B cell (primary cell): Measurements from ENCODE around the gene IRAK2. TPM values are rescaled to one million over a fixed set of nuclear protein-coding genes. Genes with fewer than 3 reads are reported as not detected.

Experiments
- ATAC-seq: fragments of 200-7000 bp; cut with Tn5 transposase; one replicate; pipeline ENCODE4 v1.10.0; 2021; ENCODE audit warnings: low read depth, mild to moderate bottlenecking, moderate number of reproducible peaks, moderate library complexity
- CTCF ChIA-PET: fragments of 350-600 bp; sonication (Branson Sonifier 250); formaldehyde crosslinking; loops from one replicate; lab custom pipeline; 2021; ENCODE audit warnings: antibody characterized with exemption, inconsistent platforms; lab: Charles Lee
- POLR2A ChIA-PET: fragments of 350-600 bp; sonication (Branson Sonifier 250); formaldehyde crosslinking; loops from one replicate; lab custom pipeline; 2021; ENCODE audit warnings: antibody characterized with exemption; lab: Charles Lee
- DNase-seq: peaks from one replicate; pipeline ENCODE4 v3.0.0; 2013
- H2AFZ ChIP-seq: 2 replicates; pipeline ENCODE4 v1.6.1; 2012; ENCODE audit warnings: mild to moderate bottlenecking, low read depth, low read length; ENCODE audit not compliant: insufficient read depth, poor library complexity, severe bottlenecking
- H3K27ac ChIP-seq, 2 donors: 1 replicate in 1 of 2; 2 replicates in 1 of 2; pipeline ENCODE4 v1.5.1; 2012 to 2013; ENCODE audit warnings: low read length in 2 of 2, mild to moderate bottlenecking in 2 of 2, moderate library complexity in 1 of 2
- H3K27me3 ChIP-seq, 4 experiments: fragments of 200-600 bp in 1 of 4; sonication (generic) in 1 of 4; replicated peaks in 1 of 4; 1 replicate in 2 of 4; 2 replicates in 2 of 4; pipeline versions ENCODE4 v1.6.1 to v1.7.0; 2013 to 2016; ENCODE audit warnings: low read length in 3 of 4, mild to moderate bottlenecking in 2 of 4, mixed read lengths in 1 of 4, moderate library complexity in 1 of 4; ENCODE audit not compliant: insufficient read depth in 4 of 4, control insufficient read depth in 3 of 4; ENCODE audit errors: control extremely low read depth in 1 of 4
- H3K36me3 ChIP-seq, 2 experiments: replicated peaks in 1 of 2; 1 replicate in 1 of 2; 2 replicates in 1 of 2; pipeline versions ENCODE4 v1.6.1 to v1.7.1; 2013; ENCODE audit warnings: low read length in 1 of 2; ENCODE audit not compliant: insufficient read depth in 2 of 2, control insufficient read depth in 1 of 2; ENCODE audit errors: control extremely low read depth in 1 of 2, extremely low read depth in 1 of 2
- H3K4me1 ChIP-seq, 2 donors: fragments of 200-600 bp in 1 of 2; sonication (generic) in 1 of 2; 1 replicate in 1 of 2; 2 replicates in 1 of 2; pipeline versions ENCODE4 v1.5.1 to v1.6.1; 2013 to 2017; ENCODE audit warnings: low read length in 2 of 2; ENCODE audit not compliant: control insufficient read depth in 2 of 2, insufficient read depth in 2 of 2
- H3K4me2 ChIP-seq: replicated peaks from 2 replicates; pipeline ENCODE3; 2012; ENCODE audit warnings: mild to moderate bottlenecking, low read depth, low read length; ENCODE audit not compliant: poor library complexity, severe bottlenecking
- H3K4me3 ChIP-seq, 5 experiments: fragments of 200-600 bp in 1 of 5; sonication (generic) in 1 of 5; 1 replicate in 3 of 5; 2 replicates in 2 of 5; pipeline versions ENCODE4 v1.5.1 to v1.7.0; 2011 to 2016; ENCODE audit warnings: low read length in 4 of 5, mild to moderate bottlenecking in 4 of 5, low read depth in 2 of 5, control low read depth in 1 of 5, moderate library complexity in 1 of 5; ENCODE audit not compliant: insufficient read depth in 1 of 5; ENCODE audit errors: control extremely low read depth in 1 of 5, extremely low read depth in 1 of 5
- H3K79me2 ChIP-seq: fragments of 200-600 bp; sonication (generic); one replicate; pipeline ENCODE4 v1.6.0; 2016; ENCODE audit warnings: low read length; ENCODE audit not compliant: control insufficient read depth, insufficient read depth
- H3K9ac ChIP-seq: fragments of 200-600 bp; sonication (generic); 2 replicates; pipeline ENCODE4 v1.6.1; 2017; ENCODE audit warnings: mild to moderate bottlenecking, low read length, moderate library complexity
- H3K9me3 ChIP-seq, 3 donors: one replicate each; pipeline versions ENCODE4 v1.6.1 to v1.7.1; 2013; ENCODE audit warnings: low read length in 2 of 3; ENCODE audit not compliant: control insufficient read depth in 2 of 3, insufficient read depth in 1 of 3; ENCODE audit errors: control extremely low read depth in 1 of 3
- H4K20me1 ChIP-seq: 2 replicates; pipeline ENCODE4 v1.6.0; 2012; ENCODE audit warnings: mild to moderate bottlenecking, low read length; ENCODE audit not compliant: insufficient read depth, control insufficient read depth, poor library complexity, severe bottlenecking
- H3K27ac Mint-ChIP-seq: one replicate; pipeline ENCODE4 v1.8.0; 2021; ENCODE audit warnings: mixed read lengths
- H3K27me3 Mint-ChIP-seq: one replicate; pipeline ENCODE4 v1.8.0; 2021; ENCODE audit warnings: mixed read lengths
- H3K4me1 Mint-ChIP-seq: one replicate; pipeline ENCODE4 v1.8.0; 2021; ENCODE audit warnings: mixed read lengths
- H3K4me3 Mint-ChIP-seq: one replicate; pipeline ENCODE4 v1.8.0; 2021; ENCODE audit warnings: mixed read lengths
- H3K9me3 Mint-ChIP-seq: one replicate; pipeline ENCODE4 v1.8.0; 2022; ENCODE audit warnings: mixed read lengths; ENCODE audit not compliant: insufficient read depth
- EZH2 ChIP-seq: IDR thresholded peaks from 2 replicates; pipeline ENCODE4 v1.6.1; 2012; ENCODE audit warnings: borderline replicate concordance, low read depth, mild to moderate bottlenecking, moderate library complexity, low read length; ENCODE audit not compliant: insufficient read depth, poor library complexity, severe bottlenecking
- WGBS: methylation state at CpG from one replicate; pipeline ENCODE4 v1.1.5; 2013; ENCODE audit warnings: missing lambda C conversion rate; ENCODE audit not compliant: insufficient coverage; 5-methylcytosine and 5-hydroxymethylcytosine counted together
- intact Hi-C: fragments of 100-400 bp; cut with micrococcal nuclease; formaldehyde crosslinking; loops from one replicate; pipeline ENCODE4 v1.10.0; 2022
- polyA plus RNA-seq: library from polyadenylated mRNA; depleted of rRNA; stranded (reverse); fragments of >200 nt; gene quantifications from 2 replicates; pipeline ENCODE4 v1.2.3, GENCODE V29; 2012
- total RNA-seq, 2 donors: library from RNA; stranded (reverse); fragments of 120-200 nt in 1 of 2; gene quantifications; 1 replicate in 1 of 2; 2 replicates in 1 of 2; pipeline versions ENCODE4 v1.2.3 to v1.2.4, GENCODE V29; 2013 to 2022
- TF ChIP-seq, protein P1 (sequence below): fragments of 200-600 bp; IDR thresholded peaks from one replicate; pipeline ENCODE4 v1.8.0; 2022; ENCODE audit warnings: antibody characterized with exemption, mild to moderate bottlenecking

Gene IRAK2
- total and polyA plus RNA-seq, 2 donors (not counting 1 experiment from before 2014, with no cell fraction given): 11.8 to 23.2 TPM

DNA sequence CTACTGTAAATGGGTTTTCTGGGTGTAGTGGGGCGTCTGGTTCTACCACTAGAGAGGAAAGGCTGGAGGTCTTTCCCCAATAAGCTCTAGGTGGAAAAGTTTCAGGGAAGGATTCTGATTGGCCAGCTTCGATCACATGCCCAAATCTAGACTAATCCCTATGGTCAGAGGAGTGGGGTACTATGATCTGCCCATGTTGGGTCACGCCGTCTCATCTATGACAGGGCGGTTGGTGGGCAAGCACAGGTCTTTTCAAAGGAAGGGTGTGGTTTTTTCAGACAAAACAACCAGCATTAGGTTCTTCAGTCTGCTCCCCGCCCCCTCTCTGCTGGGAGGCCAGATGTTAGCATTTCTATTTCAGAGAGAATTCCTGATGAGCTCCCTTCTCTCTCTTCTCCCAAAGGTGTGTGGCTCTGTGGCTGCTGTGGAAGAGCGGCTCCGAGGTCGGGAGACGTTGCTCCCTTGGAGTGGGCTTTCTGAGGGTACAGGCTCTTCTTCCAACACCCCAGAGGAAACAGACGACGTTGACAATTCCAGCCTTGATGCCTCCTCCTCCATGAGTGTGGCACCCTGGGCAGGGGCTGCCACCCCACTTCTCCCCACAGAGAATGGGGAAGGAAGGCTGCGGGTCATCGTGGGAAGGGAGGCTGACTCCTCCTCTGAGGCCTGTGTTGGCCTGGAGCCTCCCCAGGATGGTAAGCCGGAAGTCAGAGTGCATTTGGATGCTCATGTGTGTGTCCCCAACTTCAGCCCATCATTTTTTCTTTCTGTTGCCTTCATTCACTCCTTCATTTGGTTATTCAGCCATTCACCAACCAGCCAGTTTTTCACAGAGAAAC is 73.8 kb downstream of the IRAK2 start:
- no peaks in the 10 kb centered on the region for H3K27me3 Mint-ChIP-seq
- 88% methylated on average over 6 of the region's 15 CpGs for WGBS
- H3K4me1 Mint-ChIP-seq: peaks cover 9% of the 10 kb centered on the region
- Histone ChIP-seq H3K4me3 (no peak overlapping the region), H3K9me3 (no peaks in the 10 kb centered on the region), H3K9ac (no peak overlapping the region), H3K36me3 (peaks cover 0 to 44% of the 10 kb centered on the region in 2 experiments), H2AFZ (no peak overlapping the region), H3K4me2 (no peak overlapping the region), H3K27ac (no peak overlapping the region), H3K4me1 (peaks cover 0 to 13% of the 10 kb centered on the region in 2 donors), H4K20me1 (no peaks in the 10 kb centered on the region), H3K27me3 (no peaks in the 10 kb centered on the region), H3K79me2 (no peaks in the 10 kb centered on the region)
- TF ChIP-seq, protein P1, sequence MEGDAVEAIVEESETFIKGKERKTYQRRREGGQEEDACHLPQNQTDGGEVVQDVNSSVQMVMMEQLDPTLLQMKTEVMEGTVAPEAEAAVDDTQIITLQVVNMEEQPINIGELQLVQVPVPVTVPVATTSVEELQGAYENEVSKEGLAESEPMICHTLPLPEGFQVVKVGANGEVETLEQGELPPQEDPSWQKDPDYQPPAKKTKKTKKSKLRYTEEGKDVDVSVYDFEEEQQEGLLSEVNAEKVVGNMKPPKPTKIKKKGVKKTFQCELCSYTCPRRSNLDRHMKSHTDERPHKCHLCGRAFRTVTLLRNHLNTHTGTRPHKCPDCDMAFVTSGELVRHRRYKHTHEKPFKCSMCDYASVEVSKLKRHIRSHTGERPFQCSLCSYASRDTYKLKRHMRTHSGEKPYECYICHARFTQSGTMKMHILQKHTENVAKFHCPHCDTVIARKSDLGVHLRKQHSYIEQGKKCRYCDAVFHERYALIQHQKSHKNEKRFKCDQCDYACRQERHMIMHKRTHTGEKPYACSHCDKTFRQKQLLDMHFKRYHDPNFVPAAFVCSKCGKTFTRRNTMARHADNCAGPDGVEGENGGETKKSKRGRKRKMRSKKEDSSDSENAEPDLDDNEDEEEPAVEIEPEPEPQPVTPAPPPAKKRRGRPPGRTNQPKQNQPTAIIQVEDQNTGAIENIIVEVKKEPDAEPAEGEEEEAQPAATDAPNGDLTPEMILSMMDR: no peak
- no peak for TF ChIP-seq EZH2
- ATAC-seq (no peak), DNase-seq (no peak)
- no peaks in the 10 kb centered on the region for H3K9me3 Mint-ChIP-seq
- no peak overlapping the region for H3K27ac Mint-ChIP-seq
- CTCF ChIA-PET: no interaction called here
- no peak overlapping the region for H3K4me3 Mint-ChIP-seq
- intact Hi-C loops: no loop called here
- POLR2A ChIA-PET: interaction anchor here (0.5 kb wide), 1 partner anchor 143 kb away, joined by 3 read pairs; no protein-coding TSS in a partner anchor

DNA sequence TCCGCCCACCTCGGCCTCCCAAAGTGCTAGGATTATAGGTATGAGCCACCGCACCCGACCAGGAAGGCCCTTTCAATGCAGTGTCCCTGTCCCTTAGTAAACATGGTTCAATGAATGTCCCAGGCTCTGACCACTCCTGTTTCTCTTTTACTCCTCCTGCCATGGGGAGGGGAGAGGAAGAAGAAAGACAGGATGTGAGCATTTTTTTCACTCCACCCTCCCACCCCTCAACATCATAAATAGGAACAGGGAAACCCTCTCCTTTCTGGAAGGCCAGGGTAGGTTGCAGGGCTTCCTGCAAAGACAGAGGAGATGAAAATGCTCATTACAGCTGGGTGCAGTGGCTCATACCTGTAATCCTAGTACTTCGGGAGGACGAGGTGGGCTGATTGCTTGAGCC is 76.1 kb downstream of the IRAK2 start:
- Mint-ChIP-seq H3K27ac (no peak overlapping the region), H3K4me1 (peaks cover 9% of the 10 kb centered on the region), H3K9me3 (peaks cover 7% of the 10 kb centered on the region), H3K4me3 (no peak overlapping the region), H3K27me3 (no peaks in the 10 kb centered on the region)
- WGBS: 97% methylated on average over 6 of the region's 6 CpGs
- no peak for TF ChIP-seq EZH2
- TF ChIP-seq, protein P1: no peak
- POLR2A ChIA-PET: no interaction called here
- Histone ChIP-seq H3K27me3 (no peaks in the 10 kb centered on the region), H4K20me1 (no peaks in the 10 kb centered on the region), H3K4me1 (peaks cover 0 to 13% of the 10 kb centered on the region in 2 donors), H3K27ac (no peak overlapping the region), H2AFZ (no peak overlapping the region), H3K9me3 (peaks cover 4 to 16% (median 6%) of the 10 kb centered on the region in 3 donors), H3K79me2 (no peaks in the 10 kb centered on the region), H3K4me2 (no peak overlapping the region), H3K4me3 (no peak overlapping the region), H3K9ac (no peak overlapping the region), H3K36me3 (peaks cover 3 to 40% of the 10 kb centered on the region in 2 experiments)
- ATAC-seq: no peak
- DNase-seq: no peak
- intact Hi-C loops: no loop called here
- CTCF ChIA-PET: interaction anchor here (0.7 kb wide), 1 partner anchor 80 kb away, joined by 6 read pairs; no protein-coding TSS in a partner anchor
